ENCODE data around the gene IQCF2. TPM values are rescaled to one million over a fixed set of nuclear protein-coding genes. Genes with fewer than 3 reads are reported as not detected.
"Not testable (repeated sequence)": the region's sequence is repeated elsewhere in the genome, so short reads cannot be mapped to it uniquely, and the experiment has no call there.

IQCF2 gene
- polyA plus RNA-seq, 6 donors from 2014 or later: not detected

DNA sequence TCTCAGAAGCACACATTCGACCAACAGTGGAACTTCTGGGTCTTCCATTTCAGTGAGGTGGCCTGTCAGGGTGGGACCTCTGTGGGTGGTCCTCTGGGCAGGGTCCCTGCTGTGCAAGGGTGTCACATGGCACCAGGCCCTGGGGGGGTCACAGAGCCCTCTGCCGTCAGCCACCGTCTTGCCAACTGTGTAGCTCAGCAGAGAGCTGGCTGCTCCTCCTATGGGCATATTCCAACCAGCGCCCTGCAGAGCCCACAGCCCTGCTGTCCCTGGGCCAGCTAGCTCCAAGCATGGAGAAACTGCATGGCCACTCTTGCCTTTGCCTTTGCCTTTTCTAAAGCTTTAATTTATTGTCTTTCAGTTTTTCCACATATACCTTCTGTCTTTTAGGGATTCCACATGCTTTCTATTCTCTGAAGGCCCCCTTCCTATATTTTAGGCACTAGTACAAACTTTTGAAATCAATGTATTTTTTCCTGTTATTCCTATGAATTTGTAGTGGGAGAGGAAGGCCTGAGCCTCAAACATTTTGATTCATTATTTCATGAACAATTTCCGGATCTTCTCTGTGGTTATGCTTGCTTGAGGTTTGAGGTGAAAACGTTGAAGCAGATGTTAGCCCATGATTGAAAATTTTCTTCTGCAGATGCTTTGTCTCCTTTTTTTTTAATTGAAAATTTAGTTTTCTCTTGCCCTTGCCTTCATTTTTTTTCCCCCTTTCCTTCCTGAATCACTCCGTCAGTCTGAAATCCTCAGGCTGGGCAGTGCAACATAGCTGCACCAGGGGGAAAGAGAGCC, 30.0 kb downstream of the IQCF2 start:
- Mint-ChIP-seq H3K9me3 (peaks cover 0 to 2% (median 0%) of the 10 kb centered on the region in 7 donors), H3K4me3 (no peak overlapping the region), H3K27ac (no peak overlapping the region), H3K36me3 (no peaks in the 10 kb centered on the region), H3K27me3 (peaks cover 27 to 46% (median 43%) of the 10 kb centered on the region in 3 donors), H3K4me1 (no peaks in the 10 kb centered on the region)
- ATAC-seq (ENCODE audit: low read depth in 2 of 2): no peak
- DNase-seq: no peak

DNA sequence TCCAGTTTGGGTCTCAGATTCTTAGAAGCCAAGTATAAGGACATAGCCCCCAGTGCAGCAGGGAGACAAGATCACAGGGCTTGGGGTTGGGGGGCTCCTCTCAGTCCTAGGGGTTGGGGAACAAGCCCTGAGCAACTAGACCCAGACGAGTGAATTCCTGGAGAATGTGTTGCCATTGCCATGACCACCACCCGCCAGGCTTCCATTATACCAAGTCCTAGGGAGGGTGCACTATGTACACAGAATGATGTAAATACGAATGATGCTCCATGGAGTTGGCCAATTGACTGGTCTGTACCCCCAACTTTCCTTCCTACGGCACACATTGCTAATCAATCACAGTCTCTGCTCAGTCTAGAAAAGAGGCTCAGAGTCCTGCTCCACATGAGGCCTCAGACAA, 33.0 kb downstream of the IQCF2 start:
- H3K9me3 Mint-ChIP-seq: peaks cover 0 to 2% (median 0%) of the 10 kb centered on the region in 7 donors
- no peak for ATAC-seq (ENCODE audit: low read depth in 2 of 2)
- DNase-seq: no peak
- H3K4me1 Mint-ChIP-seq: no peaks in the 10 kb centered on the region
- no peak overlapping the region for H3K4me3 Mint-ChIP-seq
- H3K36me3 Mint-ChIP-seq: no peaks in the 10 kb centered on the region
- peaks cover 39 to 69% (median 57%) of the 10 kb centered on the region in 3 donors for H3K27me3 Mint-ChIP-seq
- no peak overlapping the region for H3K27ac Mint-ChIP-seq

GRCh38 chr3:51894939-51895338, 33.5 kb downstream of the IQCF2 start:
- Mint-ChIP-seq H3K4me1 (no peaks in the 10 kb centered on the region), H3K27ac (no peak overlapping the region), H3K4me3 (no peak overlapping the region), H3K27me3 (peaks cover 39 to 69% (median 57%) of the 10 kb centered on the region in 3 donors), H3K36me3 (no peaks in the 10 kb centered on the region), H3K9me3 (peaks cover 0 to 2% (median 0%) of the 10 kb centered on the region in 7 donors)
- no peak for ATAC-seq (ENCODE audit: low read depth in 2 of 2)
- no peak for DNase-seq

GRCh38 chr3:51896607-51897305, 35.3 kb downstream of the IQCF2 start:
- DNase-seq (no peak), ATAC-seq (ENCODE audit: low read depth in 2 of 2) (no peak)
- H3K9me3 Mint-ChIP-seq: no peaks in the 10 kb centered on the region
- no peaks in the 10 kb centered on the region for H3K36me3 Mint-ChIP-seq
- peaks cover 35 to 70% (median 58%) of the 10 kb centered on the region in 3 donors for H3K27me3 Mint-ChIP-seq
- H3K4me3 Mint-ChIP-seq: no peak overlapping the region
- H3K27ac Mint-ChIP-seq: no peak overlapping the region
- H3K4me1 Mint-ChIP-seq: no peaks in the 10 kb centered on the region

DNA sequence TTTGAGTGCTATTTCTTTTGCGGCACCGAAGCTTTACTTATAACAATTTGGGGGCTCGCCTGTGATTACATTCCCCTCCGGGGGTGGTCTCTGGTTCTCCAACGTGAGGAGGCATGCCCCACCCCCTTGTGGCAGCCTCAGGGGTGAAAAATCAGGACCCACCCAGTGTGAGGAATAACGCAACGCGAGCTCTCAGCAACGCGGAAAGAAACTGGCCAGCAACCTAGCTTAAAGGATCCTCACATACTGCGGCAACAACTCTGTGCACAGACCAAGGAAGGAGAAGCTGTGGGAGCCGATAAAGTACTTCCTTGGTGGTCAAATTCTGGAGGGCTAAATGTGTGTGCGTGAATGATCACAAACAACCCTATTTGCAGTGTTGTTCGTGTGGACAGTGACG, 36.0 kb downstream of the IQCF2 start:
- Mint-ChIP-seq H3K27me3 (peaks cover 29 to 69% (median 57%) of the 10 kb centered on the region in 3 donors), H3K4me3 (no peak overlapping the region), H3K9me3 (peaks cover 0 to under 1% (median 0%) of the 10 kb centered on the region in 7 donors), H3K36me3 (no peaks in the 10 kb centered on the region), H3K27ac (no peak overlapping the region), H3K4me1 (no peaks in the 10 kb centered on the region)
- DNase-seq (no peak), ATAC-seq (ENCODE audit: low read depth in 2 of 2) (no peak)

DNA sequence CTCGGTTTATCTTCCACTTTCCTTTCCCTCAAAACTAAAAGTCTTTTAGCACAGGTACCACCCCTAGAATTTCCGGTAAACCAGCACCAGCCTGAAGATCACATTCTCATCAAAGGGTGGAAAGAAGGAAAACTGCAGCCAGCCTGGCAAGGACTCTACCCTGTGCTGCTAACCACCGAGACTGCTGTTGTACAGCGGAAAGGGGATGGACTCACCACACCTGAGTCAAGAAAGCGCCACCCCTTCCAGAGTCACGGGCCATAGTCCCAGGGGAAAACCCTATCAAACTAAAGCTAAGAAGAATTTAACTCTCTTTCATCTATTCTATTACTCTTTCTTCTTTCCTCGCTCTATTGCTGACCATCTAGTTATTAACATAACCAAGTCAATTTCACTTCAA, 38.6 kb downstream of the IQCF2 start:
- not testable (repeated sequence) for H3K27ac Mint-ChIP-seq; H3K4me3 Mint-ChIP-seq; DNase-seq; H3K4me1 Mint-ChIP-seq; ATAC-seq (ENCODE audit: low read depth in 2 of 2)
- H3K9me3 Mint-ChIP-seq: peaks cover 6 to 10% (median 7%) of the 10 kb centered on the region in 7 donors
- H3K27me3 Mint-ChIP-seq: peaks cover 26 to 76% (median 69%) of the 10 kb centered on the region in 3 donors
- peaks cover under 1 to 11% of the 10 kb centered on the region in 2 donors for H3K36me3 Mint-ChIP-seq

DNA sequence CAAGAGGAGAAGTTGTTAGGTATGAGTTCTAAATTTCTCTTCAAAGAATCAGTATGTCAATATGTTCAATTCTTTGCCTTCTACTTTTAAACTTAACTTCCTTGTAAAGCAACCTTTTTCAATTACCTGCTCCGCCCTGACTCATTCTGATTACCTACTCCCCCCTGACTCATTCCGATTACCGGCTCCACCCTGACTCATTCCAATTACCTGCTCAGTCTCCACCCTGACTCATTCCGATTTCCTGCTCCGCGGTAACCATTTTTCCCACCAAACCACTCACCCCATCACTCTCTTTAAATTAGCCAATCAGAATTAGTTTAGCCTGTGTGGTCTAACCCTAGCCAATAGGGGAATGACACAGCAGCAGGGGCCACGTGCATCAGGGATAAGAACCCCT, 40.9 kb downstream of the IQCF2 start:
- peaks cover 6 to 27% of the 10 kb centered on the region in 2 donors for H3K36me3 Mint-ChIP-seq
- H3K27me3 Mint-ChIP-seq: peaks cover 12 to 74% (median 74%) of the 10 kb centered on the region in 3 donors
- H3K9me3 Mint-ChIP-seq: peaks cover 11 to 29% (median 18%) of the 10 kb centered on the region in 7 donors
- not testable (repeated sequence) for H3K4me3 Mint-ChIP-seq; ATAC-seq (ENCODE audit: low read depth in 2 of 2); H3K4me1 Mint-ChIP-seq; DNase-seq
- peak overlapping the region in 2 of 6 donors; percentile 5 to 23 for H3K27ac Mint-ChIP-seq

- H3K27me3 Mint-ChIP-seq: peaks cover 8 to 75% (median 72%) of the 10 kb centered on the region in 3 donors
- H3K4me3 Mint-ChIP-seq: no peak overlapping the region
- peaks cover 14 to 44% (median 26%) of the 10 kb centered on the region in 7 donors for H3K9me3 Mint-ChIP-seq
- no peak for ATAC-seq (ENCODE audit: low read depth in 2 of 2)
- no peak for DNase-seq
- peaks cover 12 to 43% of the 10 kb centered on the region in 2 donors for H3K36me3 Mint-ChIP-seq
- H3K27ac Mint-ChIP-seq: no peak overlapping the region
- no peaks in the 10 kb centered on the region for H3K4me1 Mint-ChIP-seq
These were observed 42.8 kb downstream of the IQCF2 start for GRCh38 chr3:51904034-51904823.

DNA sequence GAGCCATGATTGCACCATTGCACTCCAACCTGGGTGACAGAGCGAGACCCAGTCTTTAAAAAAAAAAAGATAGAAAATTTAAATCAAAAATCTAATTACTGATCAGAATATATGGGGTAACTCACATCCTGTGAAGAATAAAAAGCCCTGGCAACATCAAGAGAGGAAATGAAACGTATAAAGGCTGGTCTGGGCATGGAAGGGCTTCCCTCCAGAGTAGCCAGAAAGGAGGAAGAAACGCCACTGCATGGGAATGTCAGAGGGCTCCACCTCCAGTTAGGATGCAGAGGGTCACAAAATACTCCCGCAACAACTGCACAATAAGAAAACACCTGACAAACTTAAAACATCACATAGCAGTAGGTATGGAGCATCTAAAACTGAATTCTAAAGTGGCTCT, 46.6 kb downstream of the IQCF2 start:
- DNase-seq: no peak
- no peaks in the 10 kb centered on the region for H3K4me1 Mint-ChIP-seq
- H3K27me3 Mint-ChIP-seq: peaks cover 14 to 56% (median 46%) of the 10 kb centered on the region in 3 donors
- peaks cover 13 to 43% of the 10 kb centered on the region in 2 donors for H3K36me3 Mint-ChIP-seq
- no peak overlapping the region for H3K4me3 Mint-ChIP-seq
- no peak for ATAC-seq (ENCODE audit: low read depth in 2 of 2)
- H3K27ac Mint-ChIP-seq: peak overlapping the region in 1 of 6 donors; percentile 37
- H3K9me3 Mint-ChIP-seq: peaks cover 14 to 46% (median 31%) of the 10 kb centered on the region in 7 donors

Other genes with a start within 250 kb of the IQCF2 start
- 100 to 1,000 TPM in 2 of 6 donors, 10 to 100 TPM in 4; 69.7 to 101 (median 87.2) TPM for gene TEX264, start 190.4 kb upstream of the IQCF2 start, polyA plus RNA-seq (ENCODE audit: low read depth in 6 of 6)
- gene GRM2, start 154.5 kb upstream of the IQCF2 start, polyA plus RNA-seq (ENCODE audit: low read depth in 6 of 6): under 1 TPM in 2 of 6 donors, not detected in 4; 0.07 to 0.15 TPM
- not detected for gene IQCF6, start 82.4 kb upstream of the IQCF2 start, polyA plus RNA-seq (ENCODE audit: low read depth in 6 of 6)
- gene IQCF5, start 14.0 kb downstream of the IQCF2 start, polyA plus RNA-seq (ENCODE audit: low read depth in 6 of 6): not detected
- gene IQCF1, start 41.7 kb downstream of the IQCF2 start, polyA plus RNA-seq (ENCODE audit: low read depth in 6 of 6): not detected
- gene RRP9, start 80.3 kb downstream of the IQCF2 start, polyA plus RNA-seq (ENCODE audit: low read depth in 6 of 6): 10 to 100 TPM; 16.5 to 29.9 (median 21.4) TPM
- 1 to 10 TPM; 3.5 to 8.4 (median 4.5) TPM for gene PARP3, start 80.7 kb downstream of the IQCF2 start, polyA plus RNA-seq (ENCODE audit: low read depth in 6 of 6)
- not detected for gene GPR62, start 93.8 kb downstream of the IQCF2 start, polyA plus RNA-seq (ENCODE audit: low read depth in 6 of 6)
- 1 to 10 TPM; 3.0 to 5.7 (median 5.0) TPM for gene PCBP4, start 105.8 kb downstream of the IQCF2 start, polyA plus RNA-seq (ENCODE audit: low read depth in 6 of 6)
- 10 to 100 TPM; 60.4 to 65.8 (median 63.4) TPM for gene ABHD14B, start 112.4 kb downstream of the IQCF2 start, polyA plus RNA-seq (ENCODE audit: low read depth in 6 of 6)
- 10 to 100 TPM; 32.9 to 66.0 (median 40.4) TPM for gene ABHD14A, start 113.4 kb downstream of the IQCF2 start, polyA plus RNA-seq (ENCODE audit: low read depth in 6 of 6)
- 10 to 100 TPM; 15.2 to 23.1 (median 18.4) TPM for gene ACY1, start 121.9 kb downstream of the IQCF2 start, polyA plus RNA-seq (ENCODE audit: low read depth in 6 of 6)
- gene RPL29, start 134.3 kb downstream of the IQCF2 start, polyA plus RNA-seq (ENCODE audit: low read depth in 6 of 6): 1,000 to 10,000 TPM in 5 of 6 donors, 100 to 1,000 TPM in 1; 871 to 1,582 (median 1,414) TPM
- under 1 TPM in 5 of 6 donors, not detected in 1; 0.11 to 0.82 (median 0.62) TPM for gene DUSP7, start 195.0 kb downstream of the IQCF2 start, polyA plus RNA-seq (ENCODE audit: low read depth in 6 of 6)

All from naive B cell (primary cell).